ENCODE measurements around the gene CBLB.
"Not testable (repeated sequence)": the region's sequence is repeated elsewhere in the genome, so short reads cannot be mapped to it uniquely, and the experiment has no call there.

The CBLB gene

DNA sequence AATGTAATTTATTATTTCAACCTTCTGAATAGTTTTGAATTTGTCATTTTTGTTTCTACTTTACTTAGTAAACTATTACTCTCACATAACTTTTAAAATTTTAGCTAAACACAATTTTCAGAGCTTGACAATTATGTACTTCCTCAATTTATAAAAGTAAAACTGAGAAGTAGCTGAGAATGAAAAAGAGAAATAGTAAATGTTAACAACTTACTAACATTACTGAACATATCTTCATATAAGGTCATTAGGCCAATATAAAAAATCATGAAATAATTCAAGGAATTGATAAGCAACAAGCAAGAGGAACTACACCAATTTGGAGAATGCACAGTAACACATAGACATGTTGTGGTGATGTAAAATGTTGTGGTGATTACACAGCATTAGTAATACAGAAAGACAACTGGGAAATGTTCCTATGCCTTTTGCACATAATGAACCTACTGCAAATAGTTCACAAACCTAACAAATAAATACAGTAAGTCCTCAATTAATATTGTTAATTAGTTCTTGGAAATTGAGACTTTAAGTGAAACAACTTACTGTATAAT lies 137.9 kb downstream of the CBLB start:
- TF ChIP-seq CTCF (conservative IDR thresholded peaks at IDR 0.05; ENCODE audit: low read length) = no peak

GRCh38 chr3:105729667-105730066 lies 139.1 kb downstream of the CBLB start:
- no peak for TF ChIP-seq CTCF (conservative IDR thresholded peaks at IDR 0.05; ENCODE audit: low read length)
- DNase-seq (ENCODE audit: low read depth) = peak; percentile 63

More for the DNA sequence above, 137.9 kb downstream of the CBLB start:
- no peak overlapping the region for H3K4me3 ChIP-seq (ENCODE audit: low read length)
- DNase-seq (ENCODE audit: low read depth) = no peak

DNA sequence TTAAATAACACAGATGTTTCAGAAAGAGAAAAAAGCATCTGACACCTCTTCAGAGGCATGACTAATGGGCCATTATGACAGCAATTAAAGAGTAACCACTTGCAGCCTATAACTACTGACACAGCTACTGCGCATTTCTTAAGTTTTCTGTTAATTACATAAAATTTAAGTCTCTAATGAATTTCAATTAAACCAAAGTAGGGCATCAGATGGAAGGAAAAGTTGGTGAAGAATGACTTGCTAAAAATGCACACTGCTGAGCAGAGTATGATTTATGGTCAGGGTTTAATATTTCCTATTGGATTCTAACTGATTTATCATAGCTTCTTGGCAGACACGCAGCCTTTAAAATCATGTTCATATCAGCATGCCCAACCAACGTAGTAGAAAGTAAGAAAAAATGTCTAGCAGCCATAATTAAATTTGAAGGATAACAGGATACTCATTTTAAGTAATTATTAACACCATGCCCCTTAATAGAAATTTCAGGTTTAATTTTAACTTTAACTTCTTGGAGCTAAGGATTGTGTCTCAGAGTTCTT lies 140.0 kb downstream of the CBLB start:
- no peak overlapping the region for H3K4me3 ChIP-seq (ENCODE audit: low read length)
- no peak for TF ChIP-seq CTCF (conservative IDR thresholded peaks at IDR 0.05; ENCODE audit: low read length)
- DNase-seq (ENCODE audit: low read depth) = no peak

More at GRCh38 chr3:105729667-105730066, 139.1 kb downstream of the CBLB start:
- H3K4me3 ChIP-seq (ENCODE audit: low read length) = no peak overlapping the region

GRCh38 chr3:105727036-105727435 lies 141.8 kb downstream of the CBLB start:
- H3K4me3 ChIP-seq (ENCODE audit: low read length); DNase-seq (ENCODE audit: low read depth): not testable (repeated sequence)

DNA sequence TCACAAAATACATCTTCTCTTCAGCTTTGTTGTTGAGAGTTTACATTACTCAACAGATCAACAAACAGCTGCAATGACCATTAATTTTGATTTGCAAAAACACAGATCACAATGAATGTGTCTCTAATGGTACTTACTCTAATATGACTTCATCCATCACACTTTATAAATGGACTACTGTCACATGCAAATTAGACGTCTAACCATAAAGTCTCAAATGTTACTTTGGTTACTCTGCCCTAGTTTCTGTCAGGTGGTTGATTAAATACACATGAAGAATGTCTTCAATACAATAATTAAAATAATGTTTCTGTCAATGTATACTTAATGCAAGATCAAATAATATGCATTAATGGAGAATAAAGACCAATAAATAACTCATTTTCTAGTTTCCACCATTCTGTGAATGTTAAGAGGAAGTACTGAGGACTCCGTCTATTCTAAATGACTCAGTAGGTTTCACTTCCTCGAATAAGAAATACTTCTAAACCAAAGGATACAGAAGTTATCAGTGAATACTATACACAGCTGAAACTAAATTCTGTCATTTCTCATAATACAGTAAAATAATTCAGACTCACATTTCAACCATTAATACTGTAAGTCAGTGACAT lies 145.8 kb downstream of the CBLB start:
- no peak overlapping the region for H3K4me3 ChIP-seq (ENCODE audit: low read length)
- TF ChIP-seq CTCF (conservative IDR thresholded peaks at IDR 0.05; ENCODE audit: low read length) = no peak
- DNase-seq (ENCODE audit: low read depth) = no peak

GRCh38 chr3:105719791-105720190 lies 149.0 kb downstream of the CBLB start:
- H3K4me3 ChIP-seq (ENCODE audit: low read length) = no peak overlapping the region
- no peak for TF ChIP-seq CTCF (conservative IDR thresholded peaks at IDR 0.05; ENCODE audit: low read length)
- DNase-seq (ENCODE audit: low read depth) = no peak

DNA sequence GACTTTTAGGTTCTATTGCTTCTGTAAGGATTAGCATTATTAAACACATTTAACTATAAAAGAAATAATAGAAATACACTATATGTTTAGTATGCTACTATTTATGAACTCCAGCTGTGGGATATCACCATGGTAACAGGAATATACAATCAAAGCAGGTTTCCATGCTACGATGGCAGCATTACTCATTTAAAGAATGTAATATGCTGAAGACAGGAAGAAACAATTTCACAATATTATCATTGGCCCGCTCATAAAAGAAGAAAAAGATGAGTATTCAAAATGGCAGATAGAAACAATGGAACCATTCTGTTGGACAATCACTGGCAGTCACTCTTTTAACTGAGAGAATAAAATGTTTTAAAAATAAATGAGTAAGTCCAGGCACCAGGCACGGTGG lies 153.4 kb downstream of the CBLB start:
- H3K4me3 ChIP-seq (ENCODE audit: low read length) = no peak overlapping the region
- no peak for TF ChIP-seq CTCF (conservative IDR thresholded peaks at IDR 0.05; ENCODE audit: low read length)
- peak; percentile 74 for DNase-seq (ENCODE audit: low read depth)
